ENCODE results near the gene WDR90.

DNA sequence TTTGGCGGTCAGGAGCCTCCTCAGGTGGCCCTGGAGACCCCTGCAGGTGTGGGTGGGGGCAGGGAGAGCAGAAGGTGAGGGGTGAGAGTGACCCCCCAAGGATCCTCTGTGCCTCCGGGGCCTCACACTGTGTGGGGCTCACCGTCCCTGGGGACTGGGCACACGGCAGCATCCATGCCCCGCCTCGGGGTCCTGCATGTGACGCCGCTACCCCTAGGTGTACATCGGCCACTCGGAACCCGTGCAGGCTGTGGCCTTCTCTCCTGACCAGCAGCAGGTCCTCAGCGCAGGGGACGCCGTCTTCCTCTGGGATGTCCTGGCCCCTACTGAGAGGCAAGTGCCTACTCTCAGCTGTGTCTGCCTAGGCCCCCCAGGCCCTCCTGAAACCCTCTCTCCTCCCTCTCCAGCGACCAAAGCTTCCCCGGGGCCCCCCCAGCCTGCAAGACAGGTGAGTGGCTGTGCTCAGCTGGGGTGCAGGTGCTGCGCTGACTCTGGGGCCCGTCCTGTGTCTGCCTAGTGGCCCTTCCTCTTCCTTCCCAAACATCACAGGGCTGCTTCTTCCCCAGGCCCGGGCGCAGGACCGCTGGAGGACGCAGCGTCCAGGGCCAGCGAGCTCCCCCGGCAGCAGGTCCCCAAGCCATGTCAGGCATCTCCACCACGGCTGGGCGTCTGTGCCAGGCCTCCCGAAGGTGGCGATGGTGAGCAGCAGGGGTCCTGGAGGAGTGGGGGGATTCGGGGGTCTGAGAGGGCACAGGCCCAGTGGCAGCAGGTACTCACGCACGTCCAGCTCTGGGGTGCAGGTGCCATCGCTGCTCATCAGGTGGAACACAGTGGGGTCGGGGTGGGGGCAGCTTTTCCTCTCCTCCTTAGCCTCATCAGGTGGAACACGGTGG is 9.8 kb downstream of the WDR90 start:
- TF ChIP-seq, protein P1, sequence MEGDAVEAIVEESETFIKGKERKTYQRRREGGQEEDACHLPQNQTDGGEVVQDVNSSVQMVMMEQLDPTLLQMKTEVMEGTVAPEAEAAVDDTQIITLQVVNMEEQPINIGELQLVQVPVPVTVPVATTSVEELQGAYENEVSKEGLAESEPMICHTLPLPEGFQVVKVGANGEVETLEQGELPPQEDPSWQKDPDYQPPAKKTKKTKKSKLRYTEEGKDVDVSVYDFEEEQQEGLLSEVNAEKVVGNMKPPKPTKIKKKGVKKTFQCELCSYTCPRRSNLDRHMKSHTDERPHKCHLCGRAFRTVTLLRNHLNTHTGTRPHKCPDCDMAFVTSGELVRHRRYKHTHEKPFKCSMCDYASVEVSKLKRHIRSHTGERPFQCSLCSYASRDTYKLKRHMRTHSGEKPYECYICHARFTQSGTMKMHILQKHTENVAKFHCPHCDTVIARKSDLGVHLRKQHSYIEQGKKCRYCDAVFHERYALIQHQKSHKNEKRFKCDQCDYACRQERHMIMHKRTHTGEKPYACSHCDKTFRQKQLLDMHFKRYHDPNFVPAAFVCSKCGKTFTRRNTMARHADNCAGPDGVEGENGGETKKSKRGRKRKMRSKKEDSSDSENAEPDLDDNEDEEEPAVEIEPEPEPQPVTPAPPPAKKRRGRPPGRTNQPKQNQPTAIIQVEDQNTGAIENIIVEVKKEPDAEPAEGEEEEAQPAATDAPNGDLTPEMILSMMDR (conservative IDR thresholded peaks at IDR 0.05 in 1 of 2, IDR thresholded peaks at IDR 0.05 in 1 of 2; ENCODE audit: extremely low read depth in 1 of 2, insufficient read depth in 1 of 2, low read depth in 1 of 2, low read length in 2 of 2), result no peak
- TF ChIP-seq EZH2 (IDR thresholded peaks at IDR 0.05; ENCODE audit: borderline replicate concordance, low read length), result no peak
